ENCODE data around the gene RAB7B.

The RAB7B gene

GRCh38 chr1:206022766-206023165 lies 19.6 kb upstream of the RAB7B start:
- no peak for DNase-seq (ENCODE audit: low read depth)

GRCh38 chr1:206021626-206022365 lies 18.6 kb upstream of the RAB7B start:
- no peak for DNase-seq (ENCODE audit: low read depth)

GRCh38 chr1:206021008-206021625 lies 17.9 kb upstream of the RAB7B start:
- DNase-seq (ENCODE audit: low read depth): no peak

GRCh38 chr1:206020393-206021007 lies 17.3 kb upstream of the RAB7B start:
- DNase-seq (ENCODE audit: low read depth): no peak

GRCh38 chr1:206015071-206015470 lies 11.9 kb upstream of the RAB7B start:
- no peak for DNase-seq (ENCODE audit: low read depth)

GRCh38 chr1:206014601-206015000 lies 11.4 kb upstream of the RAB7B start:
- DNase-seq (ENCODE audit: low read depth): no peak

- no peak for DNase-seq (ENCODE audit: low read depth)
These were observed 10.0 kb upstream of the RAB7B start for GRCh38 chr1:206013026-206013795.

GRCh38 chr1:206012086-206012859 lies 9.1 kb upstream of the RAB7B start:
- no peak for DNase-seq (ENCODE audit: low read depth)

GRCh38 chr1:206011057-206011456 lies 7.9 kb upstream of the RAB7B start:
- DNase-seq (ENCODE audit: low read depth): no peak

- no peak for DNase-seq (ENCODE audit: low read depth)
These were observed 6.9 kb upstream of the RAB7B start for GRCh38 chr1:206010060-206010459.

GRCh38 chr1:206006946-206007345 lies 3.8 kb upstream of the RAB7B start:
- DNase-seq (ENCODE audit: low read depth): no peak

GRCh38 chr1:206005778-206006180 lies 2.6 kb upstream of the RAB7B start:
- DNase-seq (ENCODE audit: low read depth): no peak

GRCh38 chr1:206005234-206005633 lies 2.0 kb upstream of the RAB7B start:
- no peak for DNase-seq (ENCODE audit: low read depth)

GRCh38 chr1:206004826-206005225 lies 1.6 kb upstream of the RAB7B start:
- DNase-seq (ENCODE audit: low read depth): no peak

- DNase-seq (ENCODE audit: low read depth): no peak
These were observed 932 bp upstream of the RAB7B start for GRCh38 chr1:206003854-206004800.

- DNase-seq (ENCODE audit: low read depth): no peak
These were observed 1.0 kb downstream of the RAB7B start for GRCh38 chr1:206002160-206002559.

- no peak for DNase-seq (ENCODE audit: low read depth)
These were observed 1.7 kb downstream of the RAB7B start for GRCh38 chr1:206001476-206001888.

GRCh38 chr1:206000641-206001339 lies 2.4 kb downstream of the RAB7B start:
- DNase-seq (ENCODE audit: low read depth): no peak

GRCh38 chr1:205998457-205999241 lies 4.5 kb downstream of the RAB7B start:
- no peak for DNase-seq (ENCODE audit: low read depth)

All from stimulated activated CD8-positive, alpha-beta memory T cell treated with anti-CD3 and anti-CD28 coated beads, Interleukin-12 subunit alpha, Interleukin-12 subunit beta, amount 100 ng/mL, for 1 hour (primary cell).